Measurements from ENCODE around the gene NEURL1B. TPM values are rescaled to one million over a fixed set of nuclear protein-coding genes. Genes with fewer than 3 reads are reported as not detected.

Gene NEURL1B
- polyA plus RNA-seq, 1 donor (not counting 4 experiments of a cell fraction or from before 2014, with no cell fraction given) = 0.43 TPM

DNA sequence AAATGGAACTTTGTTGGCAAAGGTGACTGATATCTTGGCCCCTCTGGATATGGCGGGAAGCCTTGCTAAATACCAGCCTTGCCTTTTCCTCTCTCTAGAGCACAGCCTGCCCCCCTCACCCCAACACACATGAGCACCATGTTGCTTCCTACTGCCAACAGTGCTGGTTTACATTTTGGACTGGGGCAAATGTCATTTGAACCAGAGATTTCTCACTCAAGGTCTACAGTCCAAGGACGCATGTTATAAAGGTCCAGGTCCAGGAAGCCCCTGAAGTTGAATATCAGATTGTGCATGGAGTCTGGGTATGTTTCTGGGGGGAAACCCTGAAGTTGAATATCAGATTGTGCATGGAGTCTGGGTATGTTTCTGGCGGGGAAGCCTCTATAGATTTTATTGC is 19.9 kb downstream of the NEURL1B start:
- TF ChIP-seq, protein P1, sequence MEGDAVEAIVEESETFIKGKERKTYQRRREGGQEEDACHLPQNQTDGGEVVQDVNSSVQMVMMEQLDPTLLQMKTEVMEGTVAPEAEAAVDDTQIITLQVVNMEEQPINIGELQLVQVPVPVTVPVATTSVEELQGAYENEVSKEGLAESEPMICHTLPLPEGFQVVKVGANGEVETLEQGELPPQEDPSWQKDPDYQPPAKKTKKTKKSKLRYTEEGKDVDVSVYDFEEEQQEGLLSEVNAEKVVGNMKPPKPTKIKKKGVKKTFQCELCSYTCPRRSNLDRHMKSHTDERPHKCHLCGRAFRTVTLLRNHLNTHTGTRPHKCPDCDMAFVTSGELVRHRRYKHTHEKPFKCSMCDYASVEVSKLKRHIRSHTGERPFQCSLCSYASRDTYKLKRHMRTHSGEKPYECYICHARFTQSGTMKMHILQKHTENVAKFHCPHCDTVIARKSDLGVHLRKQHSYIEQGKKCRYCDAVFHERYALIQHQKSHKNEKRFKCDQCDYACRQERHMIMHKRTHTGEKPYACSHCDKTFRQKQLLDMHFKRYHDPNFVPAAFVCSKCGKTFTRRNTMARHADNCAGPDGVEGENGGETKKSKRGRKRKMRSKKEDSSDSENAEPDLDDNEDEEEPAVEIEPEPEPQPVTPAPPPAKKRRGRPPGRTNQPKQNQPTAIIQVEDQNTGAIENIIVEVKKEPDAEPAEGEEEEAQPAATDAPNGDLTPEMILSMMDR (optimal IDR thresholded peaks at IDR 0.05 in 1 of 3, IDR thresholded peaks at IDR 0.05 in 1 of 3, conservative IDR thresholded peaks at IDR 0.05 in 1 of 3; ENCODE audit: extremely low read depth in 1 of 3, insufficient read depth in 2 of 3, low read length in 3 of 3) = no peak
- TF ChIP-seq EZH2 (IDR thresholded peaks at IDR 0.05; ENCODE audit: low read length) = no peak
- FAIRE-seq = no peak
- Histone ChIP-seq H3K27ac (ENCODE audit: control insufficient read depth, insufficient read depth, low read length) (no peak overlapping the region), H3K9me1 (ENCODE audit: control insufficient read depth, extremely low read depth, insufficient read depth, low read length) (no peaks in the 10 kb centered on the region), H3K36me3 (ENCODE audit: control insufficient read depth in 2 of 2, extremely low read depth in 1 of 2, insufficient read depth in 2 of 2, low read length in 2 of 2) (no peaks in the 10 kb centered on the region), H3K9ac (ENCODE audit: control insufficient read depth, extremely low read depth, insufficient read depth, low read length) (no peak overlapping the region), H3K4me3 (ENCODE audit: control insufficient read depth in 2 of 3, extremely low read depth in 1 of 3, insufficient read depth in 2 of 3, low read depth in 1 of 3, low read length in 3 of 3) (no peak overlapping the region), H3K9me3 (ENCODE audit: control insufficient read depth, low read depth, low read length) (no peaks in the 10 kb centered on the region), H3K27me3 (ENCODE audit: control insufficient read depth, extremely low read depth, insufficient read depth, low read length) (no peaks in the 10 kb centered on the region), H3K79me2 (ENCODE audit: control insufficient read depth, insufficient read depth, low read length) (no peaks in the 10 kb centered on the region), H3K4me2 (ENCODE audit: control insufficient read depth, extremely low read depth, insufficient read depth, low read depth, low read length) (no peak overlapping the region), H2AFZ (ENCODE audit: control insufficient read depth, low read length) (no peak overlapping the region), H4K20me1 (ENCODE audit: control insufficient read depth, extremely low read depth, insufficient read depth, low read length) (no peaks in the 10 kb centered on the region), H3K4me1 (ENCODE audit: control insufficient read depth, extremely low read depth, insufficient read depth, low read length) (peaks cover 14% of the 10 kb centered on the region)
- dilution Hi-C loops (cut with MboI; ENCODE audit: extremely low pct_ligation_motif_present, low sequenced_read_pairs) = no loop called here
- no peak for DNase-seq (ENCODE audit: low read depth, low spot score)

DNA sequence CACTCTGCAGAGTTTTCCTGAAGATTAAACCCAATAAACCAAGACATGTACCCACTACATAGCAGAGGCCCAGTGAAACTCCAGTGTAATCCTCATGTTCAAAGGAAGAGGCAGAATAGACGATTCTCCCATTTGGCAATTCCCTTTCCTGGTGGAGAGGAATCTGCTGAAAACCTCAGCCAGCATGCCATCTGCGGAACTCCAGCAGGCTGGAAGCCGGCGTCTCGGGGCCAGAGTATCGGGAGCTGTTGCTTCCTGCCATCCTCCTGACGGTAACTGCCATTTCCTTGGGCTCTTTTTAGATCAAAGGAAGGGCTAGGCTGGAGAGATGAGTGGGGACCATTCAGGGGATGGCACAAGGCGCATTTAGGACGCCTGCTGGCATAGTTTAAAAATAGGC is 20.5 kb downstream of the NEURL1B start:
- peaks cover 14% of the 10 kb centered on the region for H3K4me1 ChIP-seq (ENCODE audit: control insufficient read depth, extremely low read depth, insufficient read depth, low read length)
- dilution Hi-C loops (cut with MboI; ENCODE audit: extremely low pct_ligation_motif_present, low sequenced_read_pairs) = no loop called here
- no peak overlapping the region for H3K9ac ChIP-seq (ENCODE audit: control insufficient read depth, extremely low read depth, insufficient read depth, low read length)
- no peak for TF ChIP-seq EZH2 (IDR thresholded peaks at IDR 0.05; ENCODE audit: low read length)
- TF ChIP-seq, protein P1 (optimal IDR thresholded peaks at IDR 0.05 in 1 of 3, IDR thresholded peaks at IDR 0.05 in 1 of 3, conservative IDR thresholded peaks at IDR 0.05 in 1 of 3; ENCODE audit: extremely low read depth in 1 of 3, insufficient read depth in 2 of 3, low read length in 3 of 3) = no peak
- no peaks in the 10 kb centered on the region for H3K36me3 ChIP-seq (ENCODE audit: control insufficient read depth in 2 of 2, extremely low read depth in 1 of 2, insufficient read depth in 2 of 2, low read length in 2 of 2)
- no peak overlapping the region for H2AFZ ChIP-seq (ENCODE audit: control insufficient read depth, low read length)
- H3K27ac ChIP-seq (ENCODE audit: control insufficient read depth, insufficient read depth, low read length) = no peak overlapping the region
- H3K4me3 ChIP-seq (ENCODE audit: control insufficient read depth in 2 of 3, extremely low read depth in 1 of 3, insufficient read depth in 2 of 3, low read depth in 1 of 3, low read length in 3 of 3) = no peak overlapping the region
- no peak overlapping the region for H3K4me2 ChIP-seq (ENCODE audit: control insufficient read depth, extremely low read depth, insufficient read depth, low read depth, low read length)
- H3K9me3 ChIP-seq (ENCODE audit: control insufficient read depth, low read depth, low read length) = no peaks in the 10 kb centered on the region
- no peaks in the 10 kb centered on the region for H3K79me2 ChIP-seq (ENCODE audit: control insufficient read depth, insufficient read depth, low read length)
- no peaks in the 10 kb centered on the region for H3K27me3 ChIP-seq (ENCODE audit: control insufficient read depth, extremely low read depth, insufficient read depth, low read length)
- FAIRE-seq (no peak), DNase-seq (ENCODE audit: low read depth, low spot score) (no peak)
- no peaks in the 10 kb centered on the region for H4K20me1 ChIP-seq (ENCODE audit: control insufficient read depth, extremely low read depth, insufficient read depth, low read length)
- H3K9me1 ChIP-seq (ENCODE audit: control insufficient read depth, extremely low read depth, insufficient read depth, low read length) = no peaks in the 10 kb centered on the region

Measured in keratinocyte (primary cell).